Smooth muscle cell (in vitro differentiated cells): ENCODE measurements around the gene PHGDH. TPM values are rescaled to one million over a fixed set of nuclear protein-coding genes. Genes with fewer than 3 reads are reported as not detected.

Experiments
- DNase-seq: peaks from one replicate; lab custom pipeline; 2025; ENCODE audit not compliant: unreplicated experiment; lab: John Stamatoyannopoulos, UW
- H2AFZ ChIP-seq: fragments of 200-600 bp; sonication (generic); 2 replicates; pipeline ENCODE4 v1.6.0; 2016; ENCODE audit warnings: antibody characterized with exemption, low read depth, mild to moderate bottlenecking
- H3F3A ChIP-seq: fragments of 200-600 bp; sonication (generic); 2 replicates; pipeline ENCODE4 v1.6.0; 2017; ENCODE audit warnings: antibody characterized with exemption, low read depth
- H3K27ac ChIP-seq: fragments of 200-600 bp; sonication (generic); 2 replicates; pipeline ENCODE4 v1.5.1; 2016; ENCODE audit warnings: low read depth, mild to moderate bottlenecking
- H3K27me3 ChIP-seq: fragments of 200-600 bp; sonication (generic); 2 replicates; pipeline ENCODE4 v1.6.1; 2016; ENCODE audit warnings: low read depth, mild to moderate bottlenecking
- H3K36me3 ChIP-seq: fragments of 200-600 bp; sonication (generic); 2 replicates; pipeline ENCODE4 v1.5.1; 2016; ENCODE audit warnings: low read depth
- H3K4me1 ChIP-seq: fragments of 200-600 bp; sonication (generic); 2 replicates; pipeline ENCODE4 v1.5.1; 2016; ENCODE audit warnings: low read depth
- H3K4me2 ChIP-seq: fragments of 200-600 bp; sonication (generic); 2 replicates; pipeline ENCODE4 v1.6.0; 2016; ENCODE audit warnings: mild to moderate bottlenecking
- H3K4me3 ChIP-seq: fragments of 200-600 bp; sonication (generic); 2 replicates; pipeline ENCODE4 v1.5.1; 2016; ENCODE audit warnings: mild to moderate bottlenecking
- H3K79me2 ChIP-seq: fragments of 200-600 bp; sonication (generic); 2 replicates; pipeline ENCODE4 v1.6.0; 2016; ENCODE audit warnings: low read depth, mild to moderate bottlenecking
- H3K9ac ChIP-seq: fragments of 200-600 bp; sonication (generic); 2 replicates; pipeline ENCODE4 v1.6.0; 2016; ENCODE audit warnings: low read depth
- H3K9me3 ChIP-seq: fragments of 200-600 bp; sonication (generic); replicated peaks from 2 replicates; pipeline ENCODE4 v1.5.1; 2016; ENCODE audit warnings: low read depth
- H4K20me1 ChIP-seq: fragments of 200-600 bp; sonication (generic); 2 replicates; pipeline ENCODE4 v1.6.0; 2016; ENCODE audit warnings: low read depth
- CTCF ChIP-seq: fragments of 200-600 bp; sonication (generic); IDR thresholded peaks from 2 replicates; pipeline ENCODE4 v1.5.1; 2017; ENCODE audit warnings: borderline replicate concordance, mild to moderate bottlenecking, antibody characterized with exemption; ENCODE audit not compliant: insufficient read depth, poor library complexity, severe bottlenecking
- WGBS: methylation state at CpG from one replicate; pipeline ENCODE4 v1.1.7; 2016; ENCODE audit warnings: low lambda C conversion rate; 5-methylcytosine and 5-hydroxymethylcytosine counted together
- polyA plus RNA-seq: library from polyadenylated mRNA; unstranded; fragments of >200 nt; fragmentation: Nextera tagmentation; extraction: Ambion mirVana; gene quantifications from 2 replicates; pipeline ENCODE4 v1.2.1, GENCODE V29; 2016
- total RNA-seq: library from RNA; depleted of rRNA; stranded (reverse); fragments of >200 nt; gene quantifications from 2 replicates; pipeline ENCODE4 v1.2.3, GENCODE V29; 2014

Gene PHGDH
- total and polyA plus RNA-seq, 2 experiments from 2014 or later: 93.2 to 134 TPM

GRCh38 chr1:119670898-119671297 lies 40.8 kb upstream of the PHGDH start:
- H3K4me1 ChIP-seq: peaks cover 9% of the 10 kb centered on the region
- 97% methylated on average over 2 of the region's 2 CpGs for WGBS
- DNase-seq: no peak
- no peak overlapping the region for H2AFZ ChIP-seq
- no peaks in the 10 kb centered on the region for H3K9me3 ChIP-seq
- no peak overlapping the region for H3K4me2 ChIP-seq
- no peaks in the 10 kb centered on the region for H3K36me3 ChIP-seq
- no peaks in the 10 kb centered on the region for H4K20me1 ChIP-seq
- H3F3A ChIP-seq: peaks cover 7% of the 10 kb centered on the region
- no peaks in the 10 kb centered on the region for H3K79me2 ChIP-seq
- H3K4me3 ChIP-seq: no peak overlapping the region
- no peak overlapping the region for H3K27ac ChIP-seq
- no peak for TF ChIP-seq CTCF
- no peak overlapping the region for H3K9ac ChIP-seq
- no peaks in the 10 kb centered on the region for H3K27me3 ChIP-seq

GRCh38 chr1:119673171-119673940 lies 38.4 kb upstream of the PHGDH start:
- no peak for DNase-seq

GRCh38 chr1:119674111-119674526 lies 37.6 kb upstream of the PHGDH start:
- peak overlapping the region; percentile 23 for H2AFZ ChIP-seq
- H3K4me1 ChIP-seq: peaks cover 9% of the 10 kb centered on the region
- WGBS: 3% methylated on average over 4 of the region's 4 CpGs
- H3K9ac ChIP-seq: no peak overlapping the region
- no peak for TF ChIP-seq CTCF
- no peaks in the 10 kb centered on the region for H3K79me2 ChIP-seq
- DNase-seq: no peak
- H3K4me3 ChIP-seq: no peak overlapping the region
- H3F3A ChIP-seq: peaks cover 7% of the 10 kb centered on the region
- no peaks in the 10 kb centered on the region for H4K20me1 ChIP-seq
- H3K4me2 ChIP-seq: peak overlapping the region; percentile 66
- H3K27me3 ChIP-seq: no peaks in the 10 kb centered on the region
- H3K9me3 ChIP-seq: no peaks in the 10 kb centered on the region
- H3K27ac ChIP-seq: peak overlapping the region; percentile 79
- no peaks in the 10 kb centered on the region for H3K36me3 ChIP-seq

More at GRCh38 chr1:119673171-119673940, 38.4 kb upstream of the PHGDH start:
- Histone ChIP-seq H3K9me3 (no peaks in the 10 kb centered on the region), H3K4me2 (peak overlapping the region; percentile 66), H3K4me1 (peaks cover 9% of the 10 kb centered on the region), H3K27ac (peak overlapping the region; percentile 79), H2AFZ (peak overlapping the region; percentile 4), H3K4me3 (no peak overlapping the region), H3K27me3 (no peaks in the 10 kb centered on the region), H3K36me3 (no peaks in the 10 kb centered on the region), H3F3A (peaks cover 7% of the 10 kb centered on the region), H3K79me2 (no peaks in the 10 kb centered on the region), H4K20me1 (no peaks in the 10 kb centered on the region), H3K9ac (no peak overlapping the region)
- TF ChIP-seq CTCF: no peak
- 82% methylated on average over 4 of the region's 4 CpGs for WGBS
